GM18867 (cell line): Measurements from ENCODE around the gene SUPT6H.

Experiments
- ATAC-seq: cut with Tn5 transposase; IDR thresholded peaks from one replicate; pipeline ENCODE4 v1.9.1; 2021; ENCODE audit warnings: mild to moderate bottlenecking, moderate library complexity; ENCODE audit not compliant: unreplicated experiment

SUPT6H gene

GRCh38 chr17:28747801-28748750, 86.1 kb downstream of the SUPT6H start:
- ATAC-seq: no peak

DNA sequence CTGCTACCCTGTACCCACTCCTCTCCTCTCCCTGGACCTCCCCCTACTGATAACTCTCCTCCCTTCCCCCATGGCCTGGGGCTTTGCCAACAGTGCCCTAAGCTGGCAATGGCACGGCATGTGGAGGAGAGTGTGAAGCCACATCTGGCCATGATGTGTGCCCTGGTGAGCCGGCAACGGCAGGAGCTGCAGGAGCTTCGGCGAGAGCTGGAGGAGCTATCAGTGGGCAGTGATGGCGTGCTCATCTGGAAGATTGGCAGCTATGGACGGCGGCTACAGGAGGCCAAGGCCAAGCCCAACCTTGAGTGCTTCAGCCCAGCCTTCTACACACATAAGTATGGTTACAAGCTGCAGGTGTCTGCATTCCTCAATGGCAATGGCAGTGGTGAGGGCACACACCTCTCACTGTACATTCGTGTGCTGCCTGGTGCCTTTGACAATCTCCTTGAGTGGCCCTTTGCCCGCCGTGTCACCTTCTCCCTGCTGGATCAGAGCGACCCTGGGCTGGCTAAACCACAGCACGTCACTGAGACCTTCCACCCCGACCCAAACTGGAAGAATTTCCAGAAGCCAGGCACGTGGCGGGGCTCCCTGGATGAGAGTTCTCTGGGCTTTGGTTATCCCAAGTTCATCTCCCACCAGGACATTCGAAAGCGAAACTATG, 87.0 kb downstream of the SUPT6H start:
- no peak for ATAC-seq

GRCh38 chr17:28749516-28750177, 87.6 kb downstream of the SUPT6H start:
- ATAC-seq: no peak

DNA sequence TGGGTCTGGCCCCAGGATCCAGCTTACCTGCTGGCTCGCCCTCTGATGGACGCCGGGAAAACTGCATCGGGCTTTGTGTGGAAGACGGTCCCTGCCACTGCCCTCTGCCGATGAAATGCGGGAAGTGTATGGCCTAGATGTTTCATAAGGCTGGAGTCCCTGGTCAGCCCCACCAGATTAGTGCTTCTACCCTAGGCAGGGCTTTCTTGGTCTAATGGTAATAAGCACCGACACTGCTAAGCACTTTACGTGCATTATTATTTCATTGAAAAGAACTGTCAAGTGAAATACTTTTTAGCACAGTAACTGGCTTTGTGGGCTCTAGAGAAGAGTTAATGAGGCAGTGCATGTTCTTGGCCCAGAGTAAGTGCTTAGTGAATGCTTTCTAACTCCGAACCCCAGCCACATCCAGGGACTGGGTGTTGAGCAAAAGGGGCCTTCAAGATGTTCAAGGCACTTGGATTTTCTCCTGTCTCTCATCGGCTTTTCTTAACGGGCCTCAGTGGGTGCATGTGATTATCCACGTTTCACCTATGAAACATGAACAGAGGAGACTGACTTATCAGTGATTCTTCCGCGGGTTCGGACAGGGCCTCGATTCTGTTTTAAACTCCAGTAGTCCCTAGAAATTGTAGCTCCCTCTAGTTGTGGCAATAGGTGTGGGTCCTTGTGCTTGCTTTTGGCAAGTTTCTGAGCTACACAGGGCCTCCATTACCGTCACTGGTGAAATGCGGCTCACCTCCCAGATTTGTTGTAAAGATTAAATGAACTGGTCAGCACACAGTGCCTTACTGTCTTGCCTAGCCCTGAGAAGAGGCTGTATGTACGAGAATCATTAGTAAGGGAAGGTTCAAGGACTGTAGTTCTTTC, 88.4 kb downstream of the SUPT6H start:
- ATAC-seq: peak; percentile 68

DNA sequence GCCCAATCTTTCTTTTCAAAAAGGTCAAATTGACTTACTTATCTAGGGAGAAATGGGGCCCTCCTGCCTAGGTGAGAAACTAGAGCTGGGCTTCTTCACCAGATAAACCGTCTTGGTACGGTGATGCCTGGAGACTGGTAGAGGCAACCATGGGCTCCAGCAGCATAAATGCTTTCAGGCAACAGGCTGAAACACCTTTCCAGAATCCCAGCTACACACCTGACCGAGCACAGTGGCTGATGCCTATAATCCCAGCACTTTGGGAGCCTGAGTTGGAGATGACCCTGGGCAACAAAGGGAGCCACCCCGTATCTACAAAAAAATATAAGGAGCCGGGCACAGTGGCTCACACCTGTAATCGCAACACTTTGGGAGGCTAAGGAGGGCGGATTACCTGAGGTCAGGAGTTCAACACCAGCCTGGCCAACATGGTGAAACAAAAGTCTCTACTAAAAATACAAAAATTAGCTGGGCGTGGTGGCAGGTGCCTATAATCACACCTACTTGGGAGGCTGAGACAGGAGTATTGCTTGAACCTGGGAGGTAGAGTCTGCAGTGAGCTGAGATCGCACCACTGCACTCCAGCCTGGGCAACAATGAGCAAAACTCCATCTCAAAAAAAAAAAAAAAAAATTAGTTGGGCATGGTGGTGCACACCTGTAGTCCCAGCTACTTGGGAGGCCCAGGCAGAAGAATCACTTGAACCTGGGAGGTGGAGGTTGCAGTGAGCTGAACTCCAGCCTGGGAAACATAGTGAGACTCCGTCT, 89.8 kb downstream of the SUPT6H start:
- ATAC-seq: no peak
